ENCODE results near the gene GFRA1.

GRCh38 chr10:116109881-116110280, 163.1 kb downstream of the GFRA1 start:
- no peak for TF ChIP-seq CTCF (IDR thresholded peaks at IDR 0.05; ENCODE audit: insufficient read depth, low read length, poor library complexity, severe bottlenecking)
- no peak for TF ChIP-seq EZH2phosphoT487 (conservative IDR thresholded peaks at IDR 0.05; ENCODE audit: low read length)
